Measurements from ENCODE around the gene ZMIZ1.

The ZMIZ1 gene

DNA sequence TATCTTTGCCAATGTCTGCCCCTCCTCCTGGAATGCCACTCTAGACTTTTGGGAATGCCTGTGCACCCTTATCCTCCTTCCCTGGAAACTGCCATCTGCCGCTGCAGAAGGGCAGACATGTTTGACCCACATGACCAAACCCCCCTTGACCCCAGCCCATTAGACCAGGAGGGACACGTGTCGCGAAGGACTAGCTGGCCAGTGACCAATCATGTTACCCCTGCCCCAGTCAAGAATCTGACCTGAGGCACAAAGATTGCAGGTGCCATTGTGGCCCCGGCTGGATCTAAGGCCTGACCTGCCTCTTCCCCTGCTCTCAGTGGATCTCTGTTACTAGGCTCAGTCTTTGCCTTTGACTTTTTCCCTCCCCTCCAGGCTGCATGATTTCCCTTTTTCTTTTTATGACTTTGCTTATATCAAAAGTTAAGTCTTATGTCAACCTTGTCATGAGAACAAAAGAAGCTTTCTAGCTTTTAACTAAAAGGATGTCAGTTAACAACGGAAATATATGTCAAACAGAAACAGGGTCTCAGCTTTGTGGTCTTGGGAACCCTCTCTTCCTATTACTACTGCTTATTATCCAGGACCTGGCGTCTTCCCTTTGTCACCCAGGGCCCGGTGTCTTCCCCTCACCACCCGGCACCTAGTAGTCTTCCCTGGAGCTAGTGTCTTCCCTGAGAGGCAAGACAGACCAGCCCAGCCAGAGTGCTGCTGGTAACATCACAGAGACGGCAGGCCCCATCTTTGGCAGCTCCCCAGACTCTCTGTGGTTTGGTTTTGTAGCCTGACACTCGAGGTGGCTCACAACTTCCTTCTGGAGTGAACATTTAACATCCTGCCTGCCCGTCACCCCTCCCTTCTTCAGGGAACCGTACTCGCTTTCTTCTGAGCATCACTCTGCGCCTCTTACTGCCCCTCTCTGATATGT is 254.1 kb downstream of the ZMIZ1 start:
- Histone ChIP-seq H3K4me3 (ENCODE audit: low read length) (no peak overlapping the region), H3K9ac (ENCODE audit: low read length) (no peak overlapping the region), H3K27ac (ENCODE audit: low read length) (no peak overlapping the region), H3K27me3 (ENCODE audit: control insufficient read depth, insufficient read depth, low read length) (no peaks in the 10 kb centered on the region), H3K36me3 (ENCODE audit: control insufficient read depth, low read depth, low read length) (no peaks in the 10 kb centered on the region), H3K4me1 (ENCODE audit: control insufficient read depth, low read depth, low read length) (peaks cover 2% of the 10 kb centered on the region), H3K9me3 (ENCODE audit: control insufficient read depth, low read depth, low read length) (no peaks in the 10 kb centered on the region)

DNA sequence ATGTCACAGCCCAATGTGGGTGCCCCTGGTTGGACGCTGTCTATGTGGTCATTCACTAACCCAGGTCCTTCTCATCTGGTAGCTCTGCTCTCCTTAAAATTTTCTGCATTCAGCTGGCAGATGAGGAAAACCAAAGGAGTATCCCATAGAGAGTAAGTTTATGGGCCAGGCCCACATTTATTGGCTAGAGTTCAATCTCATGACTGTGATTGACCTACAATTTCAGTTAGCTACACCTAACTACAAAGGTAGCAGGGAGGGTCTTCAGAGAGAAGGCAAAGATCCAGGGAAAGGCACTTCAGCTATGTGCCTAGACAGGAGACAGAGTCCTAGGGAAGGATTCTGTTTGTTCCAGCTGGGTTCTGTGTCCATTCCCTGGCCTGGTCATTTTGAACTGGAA is 254.8 kb downstream of the ZMIZ1 start:
- Histone ChIP-seq H3K9ac (ENCODE audit: low read length) (no peak overlapping the region), H3K27ac (ENCODE audit: low read length) (no peak overlapping the region), H3K4me3 (ENCODE audit: low read length) (no peak overlapping the region), H3K9me3 (ENCODE audit: control insufficient read depth, low read depth, low read length) (no peaks in the 10 kb centered on the region), H3K4me1 (ENCODE audit: control insufficient read depth, low read depth, low read length) (no peaks in the 10 kb centered on the region), H3K27me3 (ENCODE audit: control insufficient read depth, insufficient read depth, low read length) (no peaks in the 10 kb centered on the region), H3K36me3 (ENCODE audit: control insufficient read depth, low read depth, low read length) (no peaks in the 10 kb centered on the region)

DNA sequence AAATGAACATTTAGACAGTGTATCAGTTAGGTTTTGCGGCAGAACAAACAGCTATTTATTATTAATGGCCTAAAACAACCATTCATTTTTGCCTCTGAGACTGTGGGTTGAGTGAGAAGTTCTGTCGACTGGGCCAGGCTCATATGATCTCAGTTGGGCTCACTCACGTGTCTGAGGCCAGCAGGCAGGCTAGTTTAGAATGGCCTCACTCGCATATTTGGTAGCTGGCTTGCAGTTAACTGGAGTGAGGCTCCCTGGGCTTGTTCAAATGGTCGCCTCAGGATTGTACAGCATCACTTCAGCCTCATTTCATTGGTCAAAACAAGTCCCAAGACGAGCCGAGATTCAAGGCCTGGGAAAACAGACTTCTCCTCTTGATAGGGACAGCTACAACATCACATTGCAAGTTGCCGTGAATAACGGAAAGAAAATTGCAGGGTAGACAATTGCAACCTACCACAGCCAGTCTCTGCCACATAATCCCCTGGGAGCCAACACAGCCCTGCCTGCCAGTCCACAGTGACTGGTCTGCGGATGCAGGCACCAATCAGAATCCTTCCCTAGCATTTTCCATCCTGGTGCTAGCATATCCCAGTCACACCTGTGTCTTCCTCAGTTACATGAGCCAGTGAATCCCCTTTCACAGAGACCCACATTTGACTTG is 255.4 kb downstream of the ZMIZ1 start:
- no peak overlapping the region for H3K9ac ChIP-seq (ENCODE audit: low read length)
- H3K36me3 ChIP-seq (ENCODE audit: control insufficient read depth, low read depth, low read length) = no peaks in the 10 kb centered on the region
- H3K4me3 ChIP-seq (ENCODE audit: low read length) = no peak overlapping the region
- no peak overlapping the region for H3K27ac ChIP-seq (ENCODE audit: low read length)
- no peaks in the 10 kb centered on the region for H3K9me3 ChIP-seq (ENCODE audit: control insufficient read depth, low read depth, low read length)
- H3K27me3 ChIP-seq (ENCODE audit: control insufficient read depth, insufficient read depth, low read length) = no peaks in the 10 kb centered on the region
- H3K4me1 ChIP-seq (ENCODE audit: control insufficient read depth, low read depth, low read length) = no peaks in the 10 kb centered on the region

DNA sequence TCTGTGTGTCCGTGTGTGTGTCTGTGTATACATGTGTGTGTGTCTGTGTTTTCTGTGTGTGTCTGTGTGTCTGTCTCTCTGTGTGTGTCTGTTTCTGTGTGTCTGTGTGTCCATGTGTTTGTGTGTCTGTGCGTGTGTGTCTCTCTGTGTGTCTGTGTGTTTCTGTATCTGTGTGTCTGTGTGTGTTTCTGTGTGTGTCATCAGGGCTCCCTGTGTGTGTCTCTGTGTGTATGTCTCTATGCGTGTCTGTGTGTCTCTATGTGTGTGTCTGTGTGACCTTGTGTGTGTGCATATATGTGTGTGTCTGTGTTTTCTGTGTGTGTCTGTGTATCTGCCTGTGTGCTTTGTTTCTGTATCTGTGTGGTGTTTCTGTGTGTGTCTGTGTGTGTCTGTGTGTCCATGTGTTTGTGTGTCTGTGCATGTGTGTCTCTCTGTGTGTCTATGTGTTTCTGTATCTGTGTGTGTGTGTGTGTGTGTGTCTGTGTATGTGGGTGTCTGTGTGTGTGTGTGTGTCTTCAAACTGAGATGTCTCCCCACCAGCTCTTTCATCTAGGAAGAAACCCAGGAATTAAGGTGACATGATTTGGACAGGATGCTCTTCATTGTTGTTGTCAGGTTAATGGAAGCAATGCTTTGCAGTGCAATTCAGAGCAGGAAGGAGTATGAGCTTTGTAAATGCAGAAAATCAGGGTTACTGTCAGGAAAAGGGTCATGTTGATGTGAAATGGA is 257.8 kb downstream of the ZMIZ1 start:
- no peak overlapping the region for H3K4me3 ChIP-seq (ENCODE audit: low read length)
- H3K9me3 ChIP-seq (ENCODE audit: control insufficient read depth, low read depth, low read length) = no peaks in the 10 kb centered on the region
- H3K27me3 ChIP-seq (ENCODE audit: control insufficient read depth, insufficient read depth, low read length) = no peaks in the 10 kb centered on the region
- H3K36me3 ChIP-seq (ENCODE audit: control insufficient read depth, low read depth, low read length) = no peaks in the 10 kb centered on the region
- no peak overlapping the region for H3K9ac ChIP-seq (ENCODE audit: low read length)
- no peaks in the 10 kb centered on the region for H3K4me1 ChIP-seq (ENCODE audit: control insufficient read depth, low read depth, low read length)
- no peak overlapping the region for H3K27ac ChIP-seq (ENCODE audit: low read length)

DNA sequence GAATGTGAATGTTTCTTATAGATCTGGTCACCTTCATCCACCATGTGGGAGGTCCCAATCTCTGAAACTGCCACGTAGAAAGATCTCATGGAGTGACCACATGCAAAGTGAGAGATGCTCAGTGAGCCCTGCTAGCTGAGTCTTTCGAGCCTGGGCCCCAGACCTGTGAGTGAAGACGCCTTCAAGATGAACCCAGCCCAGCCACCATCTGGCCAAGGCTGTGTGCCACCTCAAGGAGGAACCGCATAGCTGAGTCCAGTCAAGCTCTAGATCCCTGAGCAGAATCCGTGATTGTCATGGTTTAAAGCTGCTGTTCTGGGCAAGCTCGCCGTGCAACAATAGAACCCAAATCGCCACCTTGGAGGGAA is 258.3 kb downstream of the ZMIZ1 start:
- no peaks in the 10 kb centered on the region for H3K9me3 ChIP-seq (ENCODE audit: control insufficient read depth, low read depth, low read length)
- no peak overlapping the region for H3K9ac ChIP-seq (ENCODE audit: low read length)
- no peak overlapping the region for H3K27ac ChIP-seq (ENCODE audit: low read length)
- no peak overlapping the region for H3K4me3 ChIP-seq (ENCODE audit: low read length)
- no peaks in the 10 kb centered on the region for H3K27me3 ChIP-seq (ENCODE audit: control insufficient read depth, insufficient read depth, low read length)
- no peaks in the 10 kb centered on the region for H3K36me3 ChIP-seq (ENCODE audit: control insufficient read depth, low read depth, low read length)
- no peaks in the 10 kb centered on the region for H3K4me1 ChIP-seq (ENCODE audit: control insufficient read depth, low read depth, low read length)

DNA sequence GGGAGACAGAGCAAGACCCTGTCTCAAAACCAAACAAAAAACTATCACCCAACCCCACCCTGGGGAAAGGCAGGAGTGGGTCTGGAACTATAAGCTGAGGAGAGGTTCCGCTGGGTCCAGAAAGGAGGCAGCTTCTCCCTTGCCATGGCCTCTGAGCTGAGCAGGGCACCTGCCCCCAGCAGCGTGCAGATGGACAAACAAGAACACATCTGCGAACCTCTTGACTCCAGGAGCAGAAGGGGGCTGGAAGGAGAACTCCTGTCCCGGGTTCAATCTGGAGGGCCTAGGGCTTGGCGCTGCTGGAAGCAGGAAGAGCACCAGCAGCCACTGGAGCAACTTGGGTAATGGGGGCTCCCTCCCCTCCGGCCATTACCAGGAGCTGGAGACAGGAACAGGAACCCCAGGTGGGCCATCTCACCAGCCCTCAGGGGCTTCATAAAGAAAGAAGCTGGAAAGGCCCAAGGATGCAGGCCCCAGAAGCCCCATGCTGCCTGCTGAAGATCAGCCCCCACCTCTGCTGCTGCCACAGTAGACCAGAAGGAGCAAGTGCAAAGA is 259.5 kb downstream of the ZMIZ1 start:
- no peak overlapping the region for H3K9ac ChIP-seq (ENCODE audit: low read length)
- H3K27ac ChIP-seq (ENCODE audit: low read length) = no peak overlapping the region
- H3K4me3 ChIP-seq (ENCODE audit: low read length) = no peak overlapping the region
- H3K27me3 ChIP-seq (ENCODE audit: control insufficient read depth, insufficient read depth, low read length) = no peaks in the 10 kb centered on the region
- H3K36me3 ChIP-seq (ENCODE audit: control insufficient read depth, low read depth, low read length) = no peaks in the 10 kb centered on the region
- H3K9me3 ChIP-seq (ENCODE audit: control insufficient read depth, low read depth, low read length) = no peaks in the 10 kb centered on the region
- no peaks in the 10 kb centered on the region for H3K4me1 ChIP-seq (ENCODE audit: control insufficient read depth, low read depth, low read length)

DNA sequence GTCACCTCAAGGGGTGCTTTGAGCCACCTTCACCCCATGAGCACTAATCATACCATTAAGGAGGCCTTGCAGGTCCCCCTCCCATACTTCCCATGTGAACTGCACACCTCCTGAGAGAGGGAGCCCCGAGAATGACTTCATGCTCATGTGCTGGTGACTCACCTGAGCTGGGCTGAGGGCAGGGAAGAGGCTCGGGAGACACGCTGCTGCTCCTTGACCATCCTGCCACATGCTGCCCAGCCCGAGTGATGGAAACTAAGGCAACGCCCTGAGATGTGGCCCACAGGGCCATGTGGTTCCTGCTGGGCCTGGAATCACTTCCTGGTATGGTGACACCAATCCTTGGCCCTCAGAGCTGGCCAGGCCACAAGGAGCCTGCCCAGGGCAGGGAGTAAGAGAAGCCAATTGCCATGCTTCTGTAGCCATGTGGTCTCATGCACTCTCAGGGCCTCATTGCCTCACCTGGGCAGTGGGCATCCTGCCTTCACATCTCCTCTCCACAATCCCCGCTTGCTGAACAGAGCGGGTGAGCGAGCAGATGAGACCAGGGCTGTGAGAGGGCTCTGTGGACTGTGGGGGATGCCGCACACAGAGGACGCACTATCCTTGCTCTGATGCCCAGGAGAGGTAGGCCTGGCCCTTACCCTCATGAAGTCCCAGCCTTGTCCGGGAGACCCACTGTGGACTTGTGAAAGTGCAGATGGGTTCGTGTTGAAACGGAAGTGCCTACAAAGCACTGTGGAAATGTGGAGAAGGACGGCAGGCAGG is 260.2 kb downstream of the ZMIZ1 start:
- Histone ChIP-seq H3K27me3 (ENCODE audit: control insufficient read depth, insufficient read depth, low read length) (no peaks in the 10 kb centered on the region), H3K9me3 (ENCODE audit: control insufficient read depth, low read depth, low read length) (no peaks in the 10 kb centered on the region), H3K9ac (ENCODE audit: low read length) (no peak overlapping the region), H3K4me3 (ENCODE audit: low read length) (no peak overlapping the region), H3K27ac (ENCODE audit: low read length) (no peak overlapping the region), H3K36me3 (ENCODE audit: control insufficient read depth, low read depth, low read length) (no peaks in the 10 kb centered on the region), H3K4me1 (ENCODE audit: control insufficient read depth, low read depth, low read length) (no peaks in the 10 kb centered on the region)

DNA sequence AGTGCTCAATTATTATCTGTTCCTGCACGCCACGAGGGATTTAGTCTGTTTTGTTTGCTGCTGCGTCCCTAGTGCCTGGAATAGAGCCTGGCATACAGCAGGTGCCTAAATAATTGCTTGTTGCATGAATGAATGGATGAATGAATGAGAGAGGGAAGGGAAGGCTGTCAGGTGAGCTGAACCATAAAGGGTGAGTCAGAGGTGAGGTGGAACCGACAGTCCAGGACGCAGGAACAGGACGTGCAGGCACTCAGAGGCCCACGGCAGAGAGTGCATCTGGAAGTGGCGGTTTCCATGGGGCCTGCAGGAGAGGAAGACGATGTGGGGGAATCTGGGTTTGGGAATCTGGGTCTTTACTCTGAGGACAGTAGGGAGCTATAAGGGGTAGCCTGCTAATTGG is 260.8 kb downstream of the ZMIZ1 start:
- Histone ChIP-seq H3K4me3 (ENCODE audit: low read length) (no peak overlapping the region), H3K27ac (ENCODE audit: low read length) (no peak overlapping the region), H3K9ac (ENCODE audit: low read length) (no peak overlapping the region)

DNA sequence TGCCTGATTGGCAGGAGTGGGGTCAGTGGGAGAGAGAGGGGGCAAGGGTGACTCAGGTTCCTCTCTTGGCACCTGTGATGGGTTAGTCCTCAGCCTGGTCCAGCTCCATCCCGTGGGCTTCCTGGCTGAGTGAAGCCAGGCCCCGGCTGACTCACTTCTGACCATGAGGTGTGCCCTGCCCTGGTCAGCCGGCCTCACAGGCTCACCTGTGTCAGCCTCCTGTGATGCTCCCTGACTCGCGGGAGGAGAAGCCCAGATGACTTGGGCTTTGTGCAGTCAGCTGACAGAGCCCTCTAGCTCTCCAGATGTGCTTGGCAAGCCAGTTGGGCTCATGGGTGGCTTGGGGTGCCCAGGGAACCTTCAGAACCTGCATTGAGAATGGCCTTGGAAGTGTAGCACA is 262.5 kb downstream of the ZMIZ1 start:
- no peak overlapping the region for H3K4me3 ChIP-seq (ENCODE audit: low read length)
- peaks cover 2% of the 10 kb centered on the region for H3K4me1 ChIP-seq (ENCODE audit: control insufficient read depth, low read depth, low read length)
- H3K27ac ChIP-seq (ENCODE audit: low read length) = no peak overlapping the region
- H3K27me3 ChIP-seq (ENCODE audit: control insufficient read depth, insufficient read depth, low read length) = no peaks in the 10 kb centered on the region
- H3K9ac ChIP-seq (ENCODE audit: low read length) = no peak overlapping the region
- H3K9me3 ChIP-seq (ENCODE audit: control insufficient read depth, low read depth, low read length) = no peaks in the 10 kb centered on the region
- no peaks in the 10 kb centered on the region for H3K36me3 ChIP-seq (ENCODE audit: control insufficient read depth, low read depth, low read length)

More for the DNA sequence above, 260.8 kb downstream of the ZMIZ1 start:
- Histone ChIP-seq H3K27me3 (ENCODE audit: control insufficient read depth, insufficient read depth, low read length) (no peaks in the 10 kb centered on the region), H3K36me3 (ENCODE audit: control insufficient read depth, low read depth, low read length) (no peaks in the 10 kb centered on the region), H3K9me3 (ENCODE audit: control insufficient read depth, low read depth, low read length) (no peaks in the 10 kb centered on the region), H3K4me1 (ENCODE audit: control insufficient read depth, low read depth, low read length) (no peaks in the 10 kb centered on the region)

DNA sequence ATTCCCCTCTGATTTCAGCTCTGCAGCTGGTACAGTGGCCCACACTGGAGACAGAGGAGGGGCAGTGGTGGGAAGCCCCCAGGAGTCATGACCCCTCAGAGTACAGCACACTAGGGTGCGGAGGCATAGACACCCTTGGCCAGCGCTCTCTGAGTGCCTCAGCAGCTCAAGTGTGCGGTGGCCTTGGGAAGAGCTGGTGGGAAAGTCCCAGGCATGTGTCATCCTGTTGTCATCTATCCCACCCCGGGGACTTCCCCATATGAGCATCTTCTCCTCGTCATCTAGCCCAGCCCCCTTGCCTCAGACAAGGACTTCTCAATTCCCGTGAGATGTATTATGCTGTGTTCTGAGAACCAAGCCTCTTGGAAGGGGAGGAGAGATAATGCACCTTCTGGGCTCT is 262.9 kb downstream of the ZMIZ1 start:
- no peaks in the 10 kb centered on the region for H3K27me3 ChIP-seq (ENCODE audit: control insufficient read depth, insufficient read depth, low read length)
- no peak overlapping the region for H3K4me3 ChIP-seq (ENCODE audit: low read length)
- H3K27ac ChIP-seq (ENCODE audit: low read length) = no peak overlapping the region
- H3K9ac ChIP-seq (ENCODE audit: low read length) = no peak overlapping the region
- no peaks in the 10 kb centered on the region for H3K9me3 ChIP-seq (ENCODE audit: control insufficient read depth, low read depth, low read length)
- H3K36me3 ChIP-seq (ENCODE audit: control insufficient read depth, low read depth, low read length) = no peaks in the 10 kb centered on the region
- H3K4me1 ChIP-seq (ENCODE audit: control insufficient read depth, low read depth, low read length) = peaks cover 7% of the 10 kb centered on the region
